ENCODE data around the gene ZNF672. TPM values are rescaled to one million over a fixed set of nuclear protein-coding genes. Genes with fewer than 3 reads are reported as not detected.
"Not testable (repeated sequence)": the region's sequence is repeated elsewhere in the genome, so short reads cannot be mapped to it uniquely, and the experiment has no call there.

The ZNF672 gene
- total RNA-seq, 3 donors from 2014 or later: 23.2 to 31.6 (median 27.2) TPM

DNA sequence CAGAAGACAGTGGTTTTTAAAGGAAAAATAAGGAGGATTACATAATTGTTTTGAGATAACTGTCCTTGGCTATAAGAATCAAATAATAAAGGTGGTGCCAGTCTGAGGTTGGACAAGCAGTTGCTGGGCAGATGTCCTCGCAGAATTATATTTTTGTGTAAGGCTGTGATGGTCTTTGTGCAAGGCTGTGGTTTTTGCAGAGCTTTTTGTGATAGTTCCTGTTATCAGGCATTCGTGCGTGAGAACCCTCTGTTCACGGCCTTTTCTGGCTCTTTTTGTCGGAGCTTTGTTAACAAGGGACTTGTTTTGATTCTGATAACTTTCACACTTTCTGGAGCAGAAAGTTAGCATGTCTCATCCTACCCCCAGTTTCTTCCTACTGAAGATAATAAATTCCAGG, 45.7 kb upstream of the ZNF672 start:
- intact Hi-C loops (cut with DNase I; ENCODE audit: low total_unique reads): no loop called here

DNA sequence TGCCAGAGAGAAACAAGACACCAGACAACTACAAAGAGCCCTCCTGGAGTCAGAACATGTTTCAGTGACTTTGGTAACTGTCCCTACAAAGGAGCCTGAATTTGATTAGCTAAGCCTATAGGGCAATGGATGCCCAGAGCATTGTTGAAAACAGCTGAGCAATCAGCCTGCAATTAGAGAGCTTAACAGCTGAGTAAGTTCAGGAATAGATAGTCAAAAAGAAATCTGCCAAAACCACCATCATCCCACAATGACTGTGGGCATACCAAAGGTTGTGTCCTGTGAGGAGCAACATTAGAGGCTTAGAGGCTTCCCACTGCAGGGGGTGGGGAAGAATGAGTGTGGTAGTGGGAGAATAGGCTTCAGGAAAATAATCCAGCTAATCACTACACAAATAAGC, 44.4 kb upstream of the ZNF672 start:
- Histone ChIP-seq H3K36me3 (no peaks in the 10 kb centered on the region), H3K27me3 (no peaks in the 10 kb centered on the region), H3K4me3 (no peak overlapping the region), H3K9me3 (peaks cover 0 to 16% of the 10 kb centered on the region in 2 donors), H3K4me1 (no peaks in the 10 kb centered on the region), H3K27ac (no peak overlapping the region)
- DNase-seq (ENCODE audit: low spot score in 2 of 2): no peak
- TF ChIP-seq, protein P1, sequence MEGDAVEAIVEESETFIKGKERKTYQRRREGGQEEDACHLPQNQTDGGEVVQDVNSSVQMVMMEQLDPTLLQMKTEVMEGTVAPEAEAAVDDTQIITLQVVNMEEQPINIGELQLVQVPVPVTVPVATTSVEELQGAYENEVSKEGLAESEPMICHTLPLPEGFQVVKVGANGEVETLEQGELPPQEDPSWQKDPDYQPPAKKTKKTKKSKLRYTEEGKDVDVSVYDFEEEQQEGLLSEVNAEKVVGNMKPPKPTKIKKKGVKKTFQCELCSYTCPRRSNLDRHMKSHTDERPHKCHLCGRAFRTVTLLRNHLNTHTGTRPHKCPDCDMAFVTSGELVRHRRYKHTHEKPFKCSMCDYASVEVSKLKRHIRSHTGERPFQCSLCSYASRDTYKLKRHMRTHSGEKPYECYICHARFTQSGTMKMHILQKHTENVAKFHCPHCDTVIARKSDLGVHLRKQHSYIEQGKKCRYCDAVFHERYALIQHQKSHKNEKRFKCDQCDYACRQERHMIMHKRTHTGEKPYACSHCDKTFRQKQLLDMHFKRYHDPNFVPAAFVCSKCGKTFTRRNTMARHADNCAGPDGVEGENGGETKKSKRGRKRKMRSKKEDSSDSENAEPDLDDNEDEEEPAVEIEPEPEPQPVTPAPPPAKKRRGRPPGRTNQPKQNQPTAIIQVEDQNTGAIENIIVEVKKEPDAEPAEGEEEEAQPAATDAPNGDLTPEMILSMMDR (IDR thresholded peaks at IDR 0.05): no peak
- no peak for TF ChIP-seq POLR2AphosphoS5 (IDR thresholded peaks at IDR 0.05)
- intact Hi-C loops (cut with DNase I; ENCODE audit: low total_unique reads): no loop called here

More for the DNA sequence above, 45.7 kb upstream of the ZNF672 start:
- H3K36me3 ChIP-seq: no peaks in the 10 kb centered on the region
- TF ChIP-seq POLR2A (IDR thresholded peaks at IDR 0.05) (no peak), POLR2AphosphoS5 (IDR thresholded peaks at IDR 0.05) (no peak)
- TF ChIP-seq, protein P1 (IDR thresholded peaks at IDR 0.05): no peak
- H3K4me3 ChIP-seq: no peak overlapping the region
- H3K27ac ChIP-seq: no peak overlapping the region
- H3K4me1 ChIP-seq: no peaks in the 10 kb centered on the region
- no peak for DNase-seq (ENCODE audit: low spot score in 2 of 2)
- H3K27me3 ChIP-seq: no peaks in the 10 kb centered on the region
- peaks cover 0 to 16% of the 10 kb centered on the region in 2 donors for H3K9me3 ChIP-seq

DNA sequence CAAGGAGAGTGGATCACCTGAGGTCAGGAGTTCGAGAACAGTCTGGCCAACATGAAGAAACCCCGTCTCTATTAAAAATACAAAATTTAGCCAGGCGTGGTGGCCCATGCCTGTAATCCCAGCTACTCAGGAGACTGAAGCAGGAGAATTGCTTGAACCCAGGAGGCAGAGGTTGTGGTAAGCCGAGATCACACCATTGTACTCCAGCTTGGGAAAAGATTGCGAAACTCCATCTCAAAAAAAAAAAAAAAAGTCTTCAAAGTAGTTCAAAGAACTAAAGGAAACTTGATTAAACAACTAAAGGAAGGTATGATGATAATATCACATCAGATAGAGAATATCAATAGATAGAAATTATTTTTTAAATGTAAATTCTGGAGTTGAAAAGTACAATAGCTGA, 43.4 kb upstream of the ZNF672 start:
- H3K36me3 ChIP-seq; H3K4me3 ChIP-seq; DNase-seq (ENCODE audit: low spot score in 2 of 2); intact Hi-C loops (cut with DNase I; ENCODE audit: low total_unique reads); H3K27ac ChIP-seq; H3K4me1 ChIP-seq; H3K27me3 ChIP-seq: not testable (repeated sequence)
- H3K9me3 ChIP-seq: peaks cover 0 to 16% of the 10 kb centered on the region in 2 donors

DNA sequence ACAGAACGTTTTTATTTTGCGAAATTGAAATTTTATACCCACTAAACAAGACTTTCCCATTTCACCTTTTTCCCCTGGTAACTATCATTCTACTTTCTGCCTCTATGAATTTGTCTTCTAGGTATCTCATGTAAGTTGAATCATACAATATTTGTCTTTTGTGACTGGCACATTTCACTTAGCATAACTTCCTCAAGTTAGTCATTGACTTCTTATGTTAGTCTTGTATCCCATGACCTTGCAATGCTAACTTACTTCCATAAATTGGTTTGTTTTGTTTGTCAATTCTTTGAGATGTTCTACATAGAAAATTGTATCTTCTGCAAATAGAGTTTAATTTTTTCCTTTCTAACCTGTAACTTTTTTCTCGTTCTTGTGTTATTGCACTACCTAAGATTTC, 39.2 kb upstream of the ZNF672 start:
- Histone ChIP-seq H3K4me3 (no peak overlapping the region), H3K27ac (no peak overlapping the region), H3K4me1 (no peaks in the 10 kb centered on the region), H3K27me3 (peaks cover 0 to 8% of the 10 kb centered on the region in 2 donors), H3K36me3 (no peaks in the 10 kb centered on the region), H3K9me3 (peaks cover 0 to 16% of the 10 kb centered on the region in 2 donors)
- DNase-seq (ENCODE audit: low spot score in 2 of 2): no peak
- intact Hi-C loops (cut with DNase I; ENCODE audit: low total_unique reads): no loop called here
- TF ChIP-seq POLR2AphosphoS5 (IDR thresholded peaks at IDR 0.05): no peak
- no peak for TF ChIP-seq POLR2A (IDR thresholded peaks at IDR 0.05)

DNA sequence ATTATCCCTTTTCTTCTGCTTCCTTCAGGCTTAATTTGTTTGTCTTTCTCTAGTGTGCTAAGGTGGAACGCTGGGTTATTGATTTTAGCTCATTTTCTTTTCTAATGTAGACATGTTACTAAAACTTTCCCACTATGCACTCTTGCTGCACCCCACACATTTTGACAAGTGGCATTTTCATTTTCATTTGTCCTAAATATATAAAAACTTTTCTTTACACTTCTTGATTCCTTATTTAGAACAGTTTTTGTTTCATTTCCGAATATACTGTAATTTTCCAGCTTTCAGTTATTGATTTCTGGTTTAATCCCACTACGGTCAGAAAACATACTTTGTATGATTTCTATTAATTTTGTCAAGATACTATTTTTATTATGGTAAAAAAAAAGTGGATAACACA, 37.6 kb upstream of the ZNF672 start:
- Histone ChIP-seq H3K9me3 (peaks cover 0 to 5% of the 10 kb centered on the region in 2 donors), H3K27ac (no peak overlapping the region), H3K4me1 (no peaks in the 10 kb centered on the region), H3K4me3 (no peak overlapping the region), H3K36me3 (no peaks in the 10 kb centered on the region), H3K27me3 (peaks cover 0 to 8% of the 10 kb centered on the region in 2 donors)
- TF ChIP-seq POLR2A (IDR thresholded peaks at IDR 0.05) (no peak), POLR2AphosphoS5 (IDR thresholded peaks at IDR 0.05) (no peak)
- TF ChIP-seq, protein P1 (IDR thresholded peaks at IDR 0.05): no peak
- no peak for DNase-seq (ENCODE audit: low spot score in 2 of 2)
- intact Hi-C loops (cut with DNase I; ENCODE audit: low total_unique reads): no loop called here

DNA sequence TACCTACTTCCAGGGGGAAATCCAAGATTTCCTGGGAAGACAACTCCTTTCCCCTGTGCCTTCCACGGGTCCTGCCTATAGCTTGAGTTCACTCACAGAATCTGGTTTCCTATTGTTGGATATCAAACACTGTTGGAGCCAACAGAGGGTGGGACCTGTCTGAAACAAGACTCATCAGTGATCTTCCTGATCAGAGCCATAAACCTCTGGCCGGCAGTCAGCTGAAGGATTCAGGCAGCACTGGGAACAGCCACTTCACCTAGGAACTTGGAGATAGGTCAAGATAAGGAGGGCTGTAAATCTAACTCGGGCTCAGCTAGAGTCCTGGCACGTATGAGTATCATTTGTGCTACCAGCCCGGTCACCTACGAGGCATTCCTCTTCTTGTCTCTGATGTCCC, 35.6 kb upstream of the ZNF672 start:
- no peak overlapping the region for H3K27ac ChIP-seq
- H3K4me3 ChIP-seq: no peak overlapping the region
- peaks cover 0 to 8% of the 10 kb centered on the region in 2 donors for H3K27me3 ChIP-seq
- H3K36me3 ChIP-seq: no peaks in the 10 kb centered on the region
- intact Hi-C loops (cut with DNase I; ENCODE audit: low total_unique reads): no loop called here
- H3K4me1 ChIP-seq: no peaks in the 10 kb centered on the region
- H3K9me3 ChIP-seq: no peaks in the 10 kb centered on the region
- DNase-seq (ENCODE audit: low spot score in 2 of 2): no peak
- TF ChIP-seq POLR2AphosphoS5 (IDR thresholded peaks at IDR 0.05) (no peak), POLR2A (IDR thresholded peaks at IDR 0.05) (no peak)
- TF ChIP-seq, protein P1 (IDR thresholded peaks at IDR 0.05): no peak

DNA sequence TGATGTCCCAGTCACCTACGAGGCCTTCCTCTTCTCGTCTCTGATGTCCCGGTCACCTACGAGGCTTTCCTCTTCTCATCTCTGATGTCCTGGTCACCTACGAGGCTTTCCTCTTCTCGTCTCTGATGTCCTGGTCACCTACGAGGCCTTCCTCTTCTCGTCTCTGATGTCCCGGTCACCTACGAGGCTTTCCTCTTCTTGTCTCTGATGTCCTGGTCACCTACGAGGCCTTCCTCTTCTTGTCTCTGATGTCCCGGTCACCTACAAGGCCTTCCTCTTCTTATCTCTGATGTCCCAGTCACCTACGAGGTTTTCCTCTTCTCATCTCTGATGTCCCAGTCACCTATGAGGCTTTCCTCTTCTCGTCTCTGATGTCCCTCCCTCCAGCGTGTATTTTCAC, 34.5 kb upstream of the ZNF672 start:
- H3K4me1 ChIP-seq; DNase-seq (ENCODE audit: low spot score in 2 of 2); H3K9me3 ChIP-seq; intact Hi-C loops (cut with DNase I; ENCODE audit: low total_unique reads); H3K27ac ChIP-seq; H3K36me3 ChIP-seq; H3K27me3 ChIP-seq; H3K4me3 ChIP-seq: not testable (repeated sequence)
